ENCODE results near the gene CUBN. TPM values are rescaled to one million over a fixed set of nuclear protein-coding genes. Genes with fewer than 3 reads are reported as not detected.
A peak's percentile ranks its signal among the peaks of the same experiment; 100 is the strongest.

CUBN gene
- total RNA-seq, 2 donors from 2014 or later = 2.6 to 3.6 TPM

DNA sequence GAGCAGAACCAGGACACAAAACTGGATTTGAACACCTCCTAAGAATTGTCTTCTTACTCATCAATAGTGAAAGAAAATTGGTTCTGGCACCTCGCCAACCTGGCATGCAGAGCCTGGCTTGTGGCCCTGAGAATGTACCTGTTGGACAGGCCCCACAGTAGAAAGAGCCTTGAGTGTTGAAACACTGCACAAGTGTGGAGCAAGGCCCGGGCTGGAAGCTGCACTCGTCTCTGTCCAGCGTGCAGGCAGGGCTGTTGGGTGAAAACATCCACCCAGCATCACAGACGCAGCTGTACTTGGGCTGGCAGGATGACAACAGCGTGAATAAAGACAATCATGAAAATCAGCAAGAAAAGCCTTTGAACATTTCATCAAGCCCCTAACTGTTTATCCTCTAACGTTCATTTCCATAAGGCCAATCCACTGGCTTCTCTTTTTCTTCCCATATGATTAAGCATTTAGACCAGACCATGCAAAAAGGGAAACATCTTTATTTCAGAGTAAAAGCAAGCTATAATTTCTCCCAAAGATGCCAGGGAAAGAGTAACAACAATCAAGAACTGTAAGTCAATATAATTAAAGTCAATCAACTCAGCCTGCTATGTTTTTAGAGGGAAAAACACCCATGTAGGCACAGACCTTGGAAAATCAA, 15.6 kb downstream of the CUBN start:
- no peak overlapping the region for H3K4me3 ChIP-seq
- no peaks in the 10 kb centered on the region for H3K27me3 ChIP-seq
- no peak overlapping the region for H3K27ac ChIP-seq
- peak in 2 of 4 donors; percentile 18 to 20 for DNase-seq
- intact Hi-C loops (cut with DNase I) = no loop called here
- no peaks in the 10 kb centered on the region for H3K9me3 ChIP-seq
- TF ChIP-seq POLR2A (IDR thresholded peaks at IDR 0.05) = no peak
- TF ChIP-seq, protein P1, sequence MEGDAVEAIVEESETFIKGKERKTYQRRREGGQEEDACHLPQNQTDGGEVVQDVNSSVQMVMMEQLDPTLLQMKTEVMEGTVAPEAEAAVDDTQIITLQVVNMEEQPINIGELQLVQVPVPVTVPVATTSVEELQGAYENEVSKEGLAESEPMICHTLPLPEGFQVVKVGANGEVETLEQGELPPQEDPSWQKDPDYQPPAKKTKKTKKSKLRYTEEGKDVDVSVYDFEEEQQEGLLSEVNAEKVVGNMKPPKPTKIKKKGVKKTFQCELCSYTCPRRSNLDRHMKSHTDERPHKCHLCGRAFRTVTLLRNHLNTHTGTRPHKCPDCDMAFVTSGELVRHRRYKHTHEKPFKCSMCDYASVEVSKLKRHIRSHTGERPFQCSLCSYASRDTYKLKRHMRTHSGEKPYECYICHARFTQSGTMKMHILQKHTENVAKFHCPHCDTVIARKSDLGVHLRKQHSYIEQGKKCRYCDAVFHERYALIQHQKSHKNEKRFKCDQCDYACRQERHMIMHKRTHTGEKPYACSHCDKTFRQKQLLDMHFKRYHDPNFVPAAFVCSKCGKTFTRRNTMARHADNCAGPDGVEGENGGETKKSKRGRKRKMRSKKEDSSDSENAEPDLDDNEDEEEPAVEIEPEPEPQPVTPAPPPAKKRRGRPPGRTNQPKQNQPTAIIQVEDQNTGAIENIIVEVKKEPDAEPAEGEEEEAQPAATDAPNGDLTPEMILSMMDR (IDR thresholded peaks at IDR 0.05) = no peak
- 45 to 50% methylated on average over 7 of the region's 7 CpGs for WGBS, 2 donors
- no peaks in the 10 kb centered on the region for H3K4me1 ChIP-seq
- no peak for ATAC-seq
- no peaks in the 10 kb centered on the region for H3K36me3 ChIP-seq (replicated peaks in 1 of 2; ENCODE audit: insufficient read depth in 1 of 2, low read depth in 2 of 2)

DNA sequence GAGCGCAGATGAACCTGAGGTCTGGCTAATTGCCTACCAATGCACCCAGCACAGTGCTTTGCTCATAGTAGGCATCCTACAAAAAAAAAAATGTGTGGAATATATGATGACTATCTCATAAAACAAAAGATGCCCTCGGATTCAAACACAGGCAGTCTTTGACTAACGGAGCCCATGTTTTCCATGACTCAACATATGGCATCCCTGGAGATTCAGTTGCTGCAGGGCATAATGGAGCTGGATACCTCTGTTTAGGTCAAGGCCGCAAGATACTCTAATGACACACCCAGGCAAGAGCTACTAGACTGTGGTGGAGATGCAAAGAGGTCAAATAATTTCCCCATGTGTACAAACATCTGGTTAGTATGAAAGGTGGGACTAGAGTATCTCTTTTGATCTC, 16.3 kb downstream of the CUBN start:
- no peaks in the 10 kb centered on the region for H3K27me3 ChIP-seq
- 86 to 90% methylated on average over 4 of the region's 4 CpGs for WGBS, 2 donors
- DNase-seq (no peak), ATAC-seq (no peak)
- no peak for TF ChIP-seq POLR2A (IDR thresholded peaks at IDR 0.05)
- TF ChIP-seq, protein P1 (IDR thresholded peaks at IDR 0.05) = no peak
- H3K27ac ChIP-seq = no peak overlapping the region
- H3K4me1 ChIP-seq = no peaks in the 10 kb centered on the region
- H3K9me3 ChIP-seq = no peaks in the 10 kb centered on the region
- H3K36me3 ChIP-seq (replicated peaks in 1 of 2; ENCODE audit: insufficient read depth in 1 of 2, low read depth in 2 of 2) = no peaks in the 10 kb centered on the region
- intact Hi-C loops (cut with DNase I) = no loop called here
- H3K4me3 ChIP-seq = no peak overlapping the region

DNA sequence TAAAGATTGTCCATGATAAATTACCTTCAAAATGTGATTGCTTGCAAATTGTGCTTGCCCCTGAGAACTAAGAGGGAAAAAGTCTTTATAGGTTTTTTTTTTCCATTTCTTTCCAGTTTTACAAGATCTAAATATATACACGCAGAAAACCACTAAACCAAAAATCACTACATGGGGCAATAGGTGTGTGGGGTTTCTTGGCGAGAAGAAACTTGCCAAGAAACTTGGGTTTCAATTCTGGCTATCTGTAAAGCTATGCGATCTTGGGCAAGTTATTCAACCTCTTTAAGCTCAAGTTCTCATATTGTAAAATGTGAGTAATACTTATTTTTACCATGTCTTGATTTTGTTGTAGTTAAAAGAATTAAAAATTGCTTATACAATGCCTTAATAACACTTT, 17.0 kb downstream of the CUBN start:
- H3K27ac ChIP-seq = no peak overlapping the region
- H3K36me3 ChIP-seq (replicated peaks in 1 of 2; ENCODE audit: insufficient read depth in 1 of 2, low read depth in 2 of 2) = no peaks in the 10 kb centered on the region
- DNase-seq = no peak
- no peak overlapping the region for H3K4me3 ChIP-seq
- intact Hi-C loops (cut with DNase I) = no loop called here
- 66 to 71% methylated on average over 3 of the region's 3 CpGs for WGBS, 2 donors
- no peaks in the 10 kb centered on the region for H3K4me1 ChIP-seq
- H3K27me3 ChIP-seq = no peaks in the 10 kb centered on the region
- H3K9me3 ChIP-seq = no peaks in the 10 kb centered on the region
- ATAC-seq = no peak
- TF ChIP-seq POLR2A (IDR thresholded peaks at IDR 0.05) = no peak
- TF ChIP-seq, protein P1 (IDR thresholded peaks at IDR 0.05) = no peak

DNA sequence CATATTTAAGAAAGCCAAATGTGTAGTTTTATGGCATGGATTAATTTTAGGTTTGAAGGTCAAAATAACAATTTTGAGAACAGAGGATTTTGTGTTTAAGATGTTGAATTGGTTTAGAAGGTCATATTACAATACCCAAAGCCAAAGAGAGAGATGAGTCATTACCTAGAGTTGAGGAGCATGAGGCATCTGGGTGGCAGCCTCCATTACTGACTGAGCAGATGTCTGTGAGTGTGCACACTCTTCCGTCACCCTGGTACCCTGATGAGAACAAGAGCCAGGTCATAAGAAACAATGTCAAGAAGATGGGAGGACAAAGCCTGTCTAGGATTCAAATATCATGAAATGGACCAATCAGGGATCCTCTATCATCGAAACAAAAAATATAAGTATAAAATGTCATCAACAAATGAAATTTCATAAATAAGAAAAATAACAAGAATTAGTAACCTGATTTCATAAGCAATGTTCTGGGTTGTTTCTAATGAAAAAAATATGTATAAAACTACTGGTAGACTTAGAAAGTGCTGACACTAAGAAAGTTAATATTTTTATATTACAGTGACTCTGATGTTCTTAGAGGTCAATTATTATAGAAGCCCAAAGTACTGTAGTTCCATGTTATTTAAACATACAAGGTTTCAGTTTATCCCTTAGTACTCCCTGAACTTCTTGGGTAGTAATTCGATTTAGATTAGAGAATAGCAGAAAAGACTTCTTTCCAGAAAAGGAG, 20.0 kb downstream of the CUBN start:
- intact Hi-C loops (cut with DNase I) = no loop called here
- WGBS, 2 donors = 77 to 82% methylated on average over 3 of the region's 3 CpGs
- no peak overlapping the region for H3K4me3 ChIP-seq

More for the DNA sequence above, 20.0 kb downstream of the CUBN start:
- no peak for DNase-seq
- Histone ChIP-seq H3K27me3 (no peaks in the 10 kb centered on the region), H3K4me1 (no peaks in the 10 kb centered on the region), H3K36me3 (replicated peaks in 1 of 2; ENCODE audit: insufficient read depth in 1 of 2, low read depth in 2 of 2) (no peaks in the 10 kb centered on the region), H3K9me3 (no peaks in the 10 kb centered on the region), H3K27ac (no peak overlapping the region)
- TF ChIP-seq, protein P1 (IDR thresholded peaks at IDR 0.05) = no peak
- TF ChIP-seq POLR2A (IDR thresholded peaks at IDR 0.05) = no peak
- ATAC-seq = no peak
